Astrocyte (in vitro differentiated cells and primary cell): ENCODE data around the gene WDR45B.

Experiments
- EZH2 ChIP-seq: IDR thresholded peaks from 2 replicates; pipeline ENCODE4 v1.6.1; 2012; ENCODE audit warnings: mild to moderate bottlenecking, low read length, inconsistent platforms; ENCODE audit not compliant: insufficient read depth
- TF ChIP-seq, protein P1 (sequence below): IDR thresholded peaks from 2 replicates; pipeline ENCODE4 v1.5.1; 2011; ENCODE audit warnings: low read depth, mild to moderate bottlenecking, inconsistent platforms, low read length, moderate library complexity; ENCODE audit not compliant: insufficient read depth

DNA sequence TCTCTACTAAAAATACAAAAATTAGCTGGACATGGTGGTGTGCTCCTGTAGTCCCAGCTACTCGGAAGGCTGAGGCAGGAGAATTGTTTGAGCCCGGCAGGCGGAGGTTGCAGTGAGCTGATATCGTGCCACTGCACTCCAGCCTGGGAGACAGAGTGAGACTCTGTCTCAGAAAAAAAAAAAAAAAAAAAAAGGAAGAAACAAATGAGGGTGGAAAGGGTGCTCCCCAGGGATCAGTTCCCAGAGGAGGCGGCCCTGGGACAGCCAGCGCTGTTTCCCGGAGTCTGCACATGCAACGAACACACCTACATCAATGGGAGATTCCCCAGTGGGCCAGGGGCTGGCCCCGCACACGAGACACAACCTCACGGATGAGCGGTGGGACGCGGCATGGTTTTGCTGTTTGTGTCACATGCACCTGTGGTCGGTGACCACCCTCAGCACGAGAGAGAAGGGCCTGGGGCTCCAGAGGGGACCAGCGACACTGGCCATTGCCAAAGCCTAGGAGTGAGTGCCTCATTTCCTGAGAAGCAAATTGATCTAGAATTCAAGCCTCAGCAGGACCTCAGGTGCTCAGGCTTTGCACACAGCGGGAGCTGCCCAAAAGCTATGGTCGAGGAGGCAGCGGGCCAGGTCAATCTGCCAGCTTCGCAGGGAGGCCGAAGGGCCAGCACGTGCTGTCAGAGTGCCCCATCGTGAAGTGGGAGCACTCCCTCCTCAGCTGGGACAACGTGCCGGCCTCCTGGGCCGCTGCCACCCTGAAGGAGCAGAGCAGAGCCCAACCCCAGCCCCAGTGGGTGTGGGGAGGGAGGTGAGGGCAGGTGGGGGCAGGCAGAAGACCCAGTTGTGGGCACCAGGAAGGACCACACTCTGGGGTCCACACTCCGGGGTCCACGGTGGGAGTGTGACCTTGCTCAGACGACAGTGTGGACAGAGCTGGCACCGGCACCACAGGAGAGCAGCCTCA lies 13.8 kb upstream of the WDR45B start:
- TF ChIP-seq, protein P1, sequence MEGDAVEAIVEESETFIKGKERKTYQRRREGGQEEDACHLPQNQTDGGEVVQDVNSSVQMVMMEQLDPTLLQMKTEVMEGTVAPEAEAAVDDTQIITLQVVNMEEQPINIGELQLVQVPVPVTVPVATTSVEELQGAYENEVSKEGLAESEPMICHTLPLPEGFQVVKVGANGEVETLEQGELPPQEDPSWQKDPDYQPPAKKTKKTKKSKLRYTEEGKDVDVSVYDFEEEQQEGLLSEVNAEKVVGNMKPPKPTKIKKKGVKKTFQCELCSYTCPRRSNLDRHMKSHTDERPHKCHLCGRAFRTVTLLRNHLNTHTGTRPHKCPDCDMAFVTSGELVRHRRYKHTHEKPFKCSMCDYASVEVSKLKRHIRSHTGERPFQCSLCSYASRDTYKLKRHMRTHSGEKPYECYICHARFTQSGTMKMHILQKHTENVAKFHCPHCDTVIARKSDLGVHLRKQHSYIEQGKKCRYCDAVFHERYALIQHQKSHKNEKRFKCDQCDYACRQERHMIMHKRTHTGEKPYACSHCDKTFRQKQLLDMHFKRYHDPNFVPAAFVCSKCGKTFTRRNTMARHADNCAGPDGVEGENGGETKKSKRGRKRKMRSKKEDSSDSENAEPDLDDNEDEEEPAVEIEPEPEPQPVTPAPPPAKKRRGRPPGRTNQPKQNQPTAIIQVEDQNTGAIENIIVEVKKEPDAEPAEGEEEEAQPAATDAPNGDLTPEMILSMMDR: no peak
- TF ChIP-seq EZH2: no peak
